ENCODE measurements around the gene GPR15.

Gene GPR15

DNA sequence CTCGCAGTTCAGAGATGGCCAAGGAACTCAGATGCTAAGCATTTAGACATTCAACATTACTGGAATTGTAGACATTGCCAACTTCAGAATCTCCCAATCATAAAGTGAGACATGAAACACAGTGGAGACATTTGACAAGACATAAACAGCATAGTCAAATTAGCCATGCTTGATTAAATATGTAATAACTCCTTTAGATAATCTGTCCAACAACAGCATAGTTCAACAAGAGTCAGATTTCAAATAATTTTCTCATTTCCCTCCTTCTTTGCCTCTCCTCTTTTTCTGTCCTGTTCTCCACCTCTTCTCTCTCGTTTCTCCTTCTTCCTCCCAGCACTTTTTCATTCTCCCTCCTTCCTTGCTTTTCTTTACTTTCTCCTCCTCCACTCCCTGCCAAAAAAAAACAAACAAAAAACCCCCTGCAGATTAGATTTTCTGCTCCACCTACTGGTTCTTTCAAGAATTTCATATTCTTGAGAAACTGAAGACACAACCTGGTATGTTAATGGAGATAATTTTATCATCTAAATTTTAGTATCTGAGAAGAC lies 41.5 kb downstream of the GPR15 start:
- Mint-ChIP-seq H3K27ac (peak overlapping the region; percentile 82), H3K36me3 (peaks cover 50% of the 10 kb centered on the region), H3K4me1 (peaks cover 66% of the 10 kb centered on the region), H3K9me3 (peaks cover 11% of the 10 kb centered on the region), H3K4me3 (peak overlapping the region; percentile 14), H3K27me3 (no peaks in the 10 kb centered on the region)
- CTCF ChIA-PET, result interaction anchor here (0.7 to 2.8 kb wide), 18 partner anchors 10 to 535 kb away, joined by 3 to 19 read pairs (median 4); partner anchors contain the start of gene CPOX
- DNase-seq, result no peak

DNA sequence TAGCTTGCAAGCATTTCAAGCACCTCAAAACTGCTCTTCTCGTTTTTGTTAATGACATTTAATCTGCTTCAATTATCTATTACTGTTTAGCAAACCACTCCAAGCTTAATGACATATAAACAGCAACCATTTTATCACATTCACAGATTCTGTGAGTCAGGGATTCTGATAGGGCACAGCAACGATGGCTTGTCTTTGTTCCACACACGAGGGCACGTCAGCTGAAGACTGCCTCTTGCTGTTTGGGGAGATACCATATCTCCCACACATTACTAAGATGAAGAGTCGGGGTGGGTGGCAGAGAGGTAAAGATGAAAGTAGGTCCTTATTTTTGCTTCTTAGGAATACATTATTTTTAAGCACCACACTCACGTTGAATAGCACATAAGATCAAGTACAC lies 42.4 kb downstream of the GPR15 start:
- peaks cover 52% of the 10 kb centered on the region for H3K36me3 Mint-ChIP-seq
- peaks cover 9% of the 10 kb centered on the region for H3K9me3 Mint-ChIP-seq
- H3K27ac Mint-ChIP-seq, result peak overlapping the region; percentile 67
- CTCF ChIA-PET, result interaction anchor here (0.6 to 2.8 kb wide), 19 partner anchors 11 to 536 kb away, joined by 3 to 19 read pairs (median 3); partner anchors contain the start of gene CLDND1
- H3K4me3 Mint-ChIP-seq, result no peak overlapping the region
- H3K27me3 Mint-ChIP-seq, result no peaks in the 10 kb centered on the region
- no peak for DNase-seq
- peaks cover 61% of the 10 kb centered on the region for H3K4me1 Mint-ChIP-seq

DNA sequence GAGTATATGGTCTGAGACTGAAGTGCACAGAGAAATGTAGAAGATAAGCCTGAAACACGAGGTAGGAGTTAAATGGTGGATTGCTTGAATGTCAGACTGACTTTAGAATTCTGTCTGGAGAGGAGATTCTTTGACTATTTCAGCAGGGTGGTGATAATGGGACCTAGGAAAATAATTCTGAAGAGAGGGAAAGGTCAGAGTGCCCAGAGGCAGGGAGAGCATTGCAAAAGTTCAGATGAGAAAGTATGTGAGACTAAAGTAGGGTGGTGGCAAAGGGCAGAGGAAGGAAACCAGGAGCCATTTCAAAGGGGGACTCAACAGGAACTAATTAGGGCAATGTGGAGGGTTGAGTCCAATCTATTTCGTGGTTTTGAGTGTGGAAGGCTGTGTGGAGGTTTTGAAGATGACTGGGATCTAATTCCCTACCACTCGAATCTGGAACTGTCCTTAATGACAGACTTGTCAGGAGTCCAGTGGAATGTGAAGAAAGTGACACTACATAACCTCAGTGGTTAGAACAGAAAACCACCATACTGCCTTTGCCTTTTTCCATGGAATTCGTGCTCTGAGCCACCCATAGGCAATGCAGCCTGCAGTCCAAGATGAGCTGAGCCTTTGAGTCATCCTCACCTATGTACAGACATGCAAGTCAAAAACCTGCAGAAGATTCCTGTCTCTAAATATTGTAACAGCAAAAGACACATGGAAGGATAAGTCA lies 45.6 kb downstream of the GPR15 start:
- no peak overlapping the region for H3K27ac Mint-ChIP-seq
- H3K27me3 Mint-ChIP-seq, result no peaks in the 10 kb centered on the region
- H3K4me3 Mint-ChIP-seq, result no peak overlapping the region
- H3K9me3 Mint-ChIP-seq, result peaks cover 4% of the 10 kb centered on the region
- no peak for DNase-seq
- peaks cover 63% of the 10 kb centered on the region for H3K36me3 Mint-ChIP-seq
- peaks cover 50% of the 10 kb centered on the region for H3K4me1 Mint-ChIP-seq
- CTCF ChIA-PET, result no interaction called here

DNA sequence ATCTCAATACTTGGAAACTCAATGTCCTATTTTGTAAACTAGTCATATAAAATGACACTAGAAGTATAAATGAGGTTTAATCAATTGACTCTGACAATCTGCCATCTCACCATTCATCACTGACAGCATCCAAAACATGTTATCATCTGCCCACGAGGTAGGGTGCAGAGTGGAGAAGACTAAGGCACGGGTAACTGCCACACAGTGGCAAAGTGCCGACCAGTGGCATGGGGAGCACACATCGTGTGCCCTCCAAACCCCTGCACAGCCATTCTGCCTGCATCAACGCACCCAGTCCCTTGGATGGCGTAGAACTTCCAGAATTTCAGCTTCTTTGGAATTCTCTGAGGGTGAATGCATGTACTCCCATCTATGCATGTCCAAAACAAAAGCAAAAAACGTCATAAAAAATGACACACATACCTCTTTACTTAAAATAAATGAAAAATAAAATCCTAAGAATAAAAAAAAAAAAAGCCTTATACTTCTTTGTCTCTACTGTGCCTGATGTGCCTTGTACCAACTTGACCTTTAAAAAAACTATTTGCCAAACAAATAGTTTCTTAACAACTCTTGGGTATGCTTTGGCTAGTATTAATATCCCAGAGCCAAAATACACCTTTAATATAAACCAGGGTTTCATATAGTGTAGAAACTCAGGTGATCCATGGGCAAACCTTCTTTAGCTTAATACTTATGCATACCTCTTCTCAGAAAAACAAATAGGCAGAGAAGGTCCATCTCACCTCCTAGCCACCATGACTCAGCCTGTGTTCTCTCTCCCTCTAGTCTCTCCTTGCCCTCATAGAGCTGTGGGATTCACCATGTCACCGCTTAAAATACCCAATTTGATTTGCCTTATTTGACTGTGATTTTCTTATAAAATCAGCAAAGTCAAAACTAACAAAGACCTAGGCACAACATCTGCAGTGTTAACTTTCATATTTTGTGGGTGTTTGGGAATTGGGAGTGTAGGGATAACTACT lies 48.9 kb downstream of the GPR15 start:
- no peak overlapping the region for H3K27ac Mint-ChIP-seq

DNA sequence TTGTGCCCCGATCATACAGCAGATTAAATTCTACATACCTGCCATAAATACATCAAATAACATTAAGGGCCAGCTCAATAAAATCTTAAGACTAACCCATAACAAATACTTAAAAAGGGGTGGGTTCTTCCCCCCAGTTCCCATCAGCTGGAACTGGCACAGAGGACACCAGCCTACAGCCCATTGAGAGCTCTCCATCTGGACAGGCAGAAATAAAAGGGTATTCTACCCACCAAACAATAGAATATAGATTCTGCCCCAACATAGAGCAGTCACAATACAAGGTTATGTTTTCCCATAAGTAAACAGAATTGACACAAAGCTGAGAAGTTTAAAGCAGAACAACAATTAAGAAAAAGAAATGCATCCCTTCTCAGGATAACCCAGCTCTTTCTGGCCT lies 49.7 kb downstream of the GPR15 start:
- H3K9me3 Mint-ChIP-seq, result no peaks in the 10 kb centered on the region
- CTCF ChIA-PET, result interaction anchor here (0.6 to 1.1 kb wide), 3 partner anchors 21 to 252 kb away, joined by 3 read pairs; no protein-coding TSS in a partner anchor
- H3K27ac Mint-ChIP-seq, result no peak overlapping the region
- no peak for DNase-seq
- peaks cover 80% of the 10 kb centered on the region for H3K36me3 Mint-ChIP-seq
- H3K4me3 Mint-ChIP-seq, result no peak overlapping the region
- H3K4me1 Mint-ChIP-seq, result peaks cover 58% of the 10 kb centered on the region
- H3K27me3 Mint-ChIP-seq, result no peaks in the 10 kb centered on the region

More for the DNA sequence above, 48.9 kb downstream of the GPR15 start:
- no peak for DNase-seq
- H3K9me3 Mint-ChIP-seq, result peaks cover 4% of the 10 kb centered on the region
- CTCF ChIA-PET, result interaction anchor here (0.6 to 1.1 kb wide), 3 partner anchors 21 to 251 kb away, joined by 3 read pairs; no protein-coding TSS in a partner anchor
- H3K27me3 Mint-ChIP-seq, result no peaks in the 10 kb centered on the region
- H3K4me3 Mint-ChIP-seq, result no peak overlapping the region
- H3K36me3 Mint-ChIP-seq, result peaks cover 78% of the 10 kb centered on the region
- peaks cover 54% of the 10 kb centered on the region for H3K4me1 Mint-ChIP-seq

DNA sequence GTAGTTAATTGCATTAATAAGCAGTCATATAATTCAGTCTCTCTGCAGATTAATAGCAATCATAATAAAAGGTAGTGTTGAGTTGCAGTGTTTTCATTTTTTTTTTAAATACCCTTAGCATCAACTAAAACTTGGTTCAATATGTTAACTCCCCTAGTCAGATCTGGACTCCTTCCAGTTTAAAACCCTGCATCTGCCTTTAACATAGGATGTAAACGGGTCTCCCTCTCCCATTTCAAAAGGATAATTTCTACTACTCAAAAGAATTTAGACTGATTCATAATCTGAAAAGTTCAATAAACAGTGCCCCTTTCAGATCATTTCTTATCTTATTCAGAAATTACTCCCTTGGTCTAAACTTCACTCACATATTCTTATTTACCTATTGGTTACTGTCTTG lies 50.3 kb downstream of the GPR15 start:
- H3K9me3 Mint-ChIP-seq, result no peaks in the 10 kb centered on the region
- peaks cover 77% of the 10 kb centered on the region for H3K36me3 Mint-ChIP-seq
- H3K27me3 Mint-ChIP-seq, result no peaks in the 10 kb centered on the region
- no peak overlapping the region for H3K27ac Mint-ChIP-seq
- peaks cover 53% of the 10 kb centered on the region for H3K4me1 Mint-ChIP-seq
- no peak overlapping the region for H3K4me3 Mint-ChIP-seq
- DNase-seq, result no peak
- CTCF ChIA-PET, result no interaction called here

DNA sequence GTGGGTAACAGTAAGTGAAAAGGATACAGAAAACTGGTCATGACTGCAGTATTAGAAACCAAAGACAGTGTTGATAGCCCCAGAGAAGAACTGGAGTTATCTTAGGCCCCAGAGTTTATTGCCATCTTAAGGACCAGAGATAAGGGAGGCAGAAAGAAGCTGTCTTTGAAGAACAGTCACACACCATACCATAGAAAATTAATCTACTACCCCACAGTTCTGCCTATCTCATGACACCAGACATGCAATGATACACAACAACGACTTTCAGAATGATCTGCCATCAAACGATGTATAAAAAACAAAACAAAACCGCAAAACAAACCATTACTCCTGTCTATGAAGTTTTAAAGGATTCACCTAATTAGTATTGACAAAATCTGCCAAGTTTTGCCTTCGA lies 52.0 kb downstream of the GPR15 start:
- no peak overlapping the region for H3K27ac Mint-ChIP-seq

More for the DNA sequence above, 52.0 kb downstream of the GPR15 start:
- Mint-ChIP-seq H3K36me3 (peaks cover 76% of the 10 kb centered on the region), H3K9me3 (no peaks in the 10 kb centered on the region), H3K4me3 (no peak overlapping the region), H3K4me1 (peaks cover 55% of the 10 kb centered on the region), H3K27me3 (no peaks in the 10 kb centered on the region)
- CTCF ChIA-PET, result no interaction called here
- no peak for DNase-seq
